Renal pelvis (tissue), 4 donors: ENCODE results near the gene FLOT1. TPM values are rescaled to one million over a fixed set of nuclear protein-coding genes. Genes with fewer than 3 reads are reported as not detected.
A peak's percentile ranks its signal among the peaks of the same experiment; 100 is the strongest.
"Not testable (repeated sequence)": the region's sequence is repeated elsewhere in the genome, so short reads cannot be mapped to it uniquely, and the experiment has no call there.

Experiments
- DNase-seq: peaks from one replicate; pipeline ENCODE4 v3.0.0-alpha.2; 2013
- polyA plus RNA-seq, 3 donors: library from polyadenylated mRNA; unstranded; fragments of 120-200 nt; gene quantifications; one replicate each; pipeline ENCODE4 v1.2.1, GENCODE V29; 2013; ENCODE audit not compliant: insufficient read length in 3 of 3

The FLOT1 gene
- polyA plus RNA-seq, 3 donors, result 138 to 144 (median 138) TPM

DNA sequence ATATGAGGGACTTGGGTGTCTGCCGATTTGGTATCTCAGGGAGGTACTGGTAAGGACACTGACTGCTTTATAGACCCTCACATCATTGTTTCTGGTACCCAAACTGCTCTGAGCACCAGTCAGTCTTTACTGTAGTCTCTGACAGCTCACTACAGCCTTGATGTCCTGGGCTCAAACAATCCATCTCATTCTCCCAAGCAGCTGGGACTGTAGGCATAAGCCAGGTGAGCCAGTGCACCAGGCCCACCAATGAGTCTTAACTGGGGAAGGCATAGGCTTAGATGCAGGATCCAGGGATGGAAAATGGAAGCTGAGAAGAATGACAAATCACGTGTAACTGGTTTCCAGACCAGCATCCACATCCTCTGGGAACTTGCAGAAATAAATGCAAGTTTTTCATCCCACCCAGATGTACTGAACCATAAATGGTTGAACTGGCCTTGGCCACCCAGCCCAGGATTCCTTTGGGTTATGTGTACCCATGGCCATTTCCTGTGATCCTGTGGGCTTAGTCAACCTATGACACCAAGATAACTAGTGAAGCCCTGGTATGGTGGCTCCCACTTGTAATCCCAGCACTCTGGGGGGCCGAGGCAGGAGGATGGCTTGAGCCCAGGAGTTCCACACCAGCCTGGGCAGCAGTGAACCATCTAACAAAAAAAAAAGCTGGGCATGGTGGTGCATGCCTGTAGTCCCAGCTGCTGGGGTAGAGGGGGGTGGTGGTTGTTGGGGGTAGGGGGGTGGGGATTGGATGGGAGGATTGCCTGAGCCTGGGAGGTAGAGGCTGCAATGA lies 16.6 kb downstream of the FLOT1 start:
- no peak for DNase-seq

DNA sequence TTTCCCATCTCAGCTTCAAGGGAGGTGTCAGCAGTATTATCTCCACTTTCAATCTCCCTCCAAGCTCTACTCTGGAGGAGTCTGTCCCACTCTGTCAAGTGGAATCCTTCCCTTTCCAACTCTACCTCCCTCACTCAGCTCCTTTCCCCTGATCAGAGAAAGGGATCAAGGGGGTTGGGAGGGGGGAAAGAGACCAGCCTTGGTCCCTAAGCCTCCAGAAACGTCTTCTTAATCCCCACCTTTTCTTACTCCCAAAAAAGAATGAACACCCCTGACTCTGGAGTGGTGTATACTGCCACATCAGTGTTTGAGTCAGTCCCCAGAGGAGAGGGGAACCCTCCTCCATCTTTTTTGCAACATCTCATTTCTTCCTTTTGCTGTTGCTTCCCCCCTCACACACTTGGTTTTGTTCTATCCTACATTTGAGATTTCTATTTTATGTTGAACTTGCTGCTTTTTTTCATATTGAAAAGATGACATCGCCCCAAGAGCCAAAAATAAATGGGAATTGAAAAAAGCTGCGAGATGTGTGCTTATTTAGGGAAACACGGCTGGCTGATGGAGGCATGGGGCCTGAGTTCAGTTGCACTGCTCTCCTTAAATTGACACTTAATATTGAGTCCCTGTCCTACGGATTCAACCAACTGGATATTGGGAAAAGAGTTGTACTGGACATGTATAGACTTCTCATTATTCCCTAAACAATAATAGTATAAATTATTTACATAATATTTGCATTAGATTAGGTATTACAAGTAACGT lies 17.4 kb downstream of the FLOT1 start:
- no peak for DNase-seq

DNA sequence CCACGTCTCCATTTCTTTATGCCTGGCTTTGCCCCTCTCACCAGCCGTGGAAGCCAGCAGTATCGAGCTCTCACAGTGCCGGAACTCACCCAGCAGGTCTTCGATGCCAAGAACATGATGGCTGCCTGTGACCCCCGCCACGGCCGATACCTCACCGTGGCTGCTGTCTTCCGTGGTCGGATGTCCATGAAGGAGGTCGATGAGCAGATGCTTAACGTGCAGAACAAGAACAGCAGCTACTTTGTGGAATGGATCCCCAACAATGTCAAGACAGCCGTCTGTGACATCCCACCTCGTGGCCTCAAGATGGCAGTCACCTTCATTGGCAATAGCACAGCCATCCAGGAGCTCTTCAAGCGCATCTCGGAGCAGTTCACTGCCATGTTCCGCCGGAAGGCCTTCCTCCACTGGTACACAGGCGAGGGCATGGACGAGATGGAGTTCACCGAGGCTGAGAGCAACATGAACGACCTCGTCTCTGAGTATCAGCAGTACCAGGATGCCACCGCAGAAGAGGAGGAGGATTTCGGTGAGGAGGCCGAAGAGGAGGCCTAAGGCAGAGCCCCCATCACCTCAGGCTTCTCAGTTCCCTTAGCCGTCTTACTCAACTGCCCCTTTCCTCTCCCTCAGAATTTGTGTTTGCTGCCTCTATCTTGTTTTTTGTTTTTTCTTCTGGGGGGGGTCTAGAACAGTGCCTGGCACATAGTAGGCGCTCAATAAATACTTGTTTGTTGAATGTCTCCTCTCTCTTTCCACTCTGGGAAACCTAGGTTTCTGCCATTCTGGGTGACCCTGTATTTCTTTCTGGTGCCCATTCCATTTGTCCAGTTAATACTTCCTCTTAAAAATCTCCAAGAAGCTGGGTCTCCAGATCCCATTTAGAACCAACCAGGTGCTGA lies 18.4 kb downstream of the FLOT1 start:
- not testable (repeated sequence) for DNase-seq

DNA sequence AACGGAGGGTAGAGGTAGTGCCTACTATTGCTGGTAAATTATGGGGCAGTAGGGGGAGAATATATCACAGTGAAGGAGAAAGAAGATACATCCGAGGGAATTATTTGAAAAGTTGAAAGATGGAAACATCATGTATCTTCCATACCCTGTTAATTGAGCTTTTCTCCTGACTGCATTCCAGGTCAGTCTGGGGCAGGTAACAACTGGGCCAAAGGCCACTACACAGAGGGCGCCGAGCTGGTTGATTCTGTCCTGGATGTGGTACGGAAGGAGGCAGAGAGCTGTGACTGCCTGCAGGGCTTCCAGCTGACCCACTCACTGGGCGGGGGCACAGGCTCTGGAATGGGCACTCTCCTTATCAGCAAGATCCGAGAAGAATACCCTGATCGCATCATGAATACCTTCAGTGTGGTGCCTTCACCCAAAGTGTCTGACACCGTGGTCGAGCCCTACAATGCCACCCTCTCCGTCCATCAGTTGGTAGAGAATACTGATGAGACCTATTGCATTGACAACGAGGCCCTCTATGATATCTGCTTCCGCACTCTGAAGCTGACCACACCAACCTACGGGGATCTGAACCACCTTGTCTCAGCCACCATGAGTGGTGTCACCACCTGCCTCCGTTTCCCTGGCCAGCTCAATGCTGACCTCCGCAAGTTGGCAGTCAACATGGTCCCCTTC lies 19.2 kb downstream of the FLOT1 start:
- not testable (repeated sequence) for DNase-seq

DNA sequence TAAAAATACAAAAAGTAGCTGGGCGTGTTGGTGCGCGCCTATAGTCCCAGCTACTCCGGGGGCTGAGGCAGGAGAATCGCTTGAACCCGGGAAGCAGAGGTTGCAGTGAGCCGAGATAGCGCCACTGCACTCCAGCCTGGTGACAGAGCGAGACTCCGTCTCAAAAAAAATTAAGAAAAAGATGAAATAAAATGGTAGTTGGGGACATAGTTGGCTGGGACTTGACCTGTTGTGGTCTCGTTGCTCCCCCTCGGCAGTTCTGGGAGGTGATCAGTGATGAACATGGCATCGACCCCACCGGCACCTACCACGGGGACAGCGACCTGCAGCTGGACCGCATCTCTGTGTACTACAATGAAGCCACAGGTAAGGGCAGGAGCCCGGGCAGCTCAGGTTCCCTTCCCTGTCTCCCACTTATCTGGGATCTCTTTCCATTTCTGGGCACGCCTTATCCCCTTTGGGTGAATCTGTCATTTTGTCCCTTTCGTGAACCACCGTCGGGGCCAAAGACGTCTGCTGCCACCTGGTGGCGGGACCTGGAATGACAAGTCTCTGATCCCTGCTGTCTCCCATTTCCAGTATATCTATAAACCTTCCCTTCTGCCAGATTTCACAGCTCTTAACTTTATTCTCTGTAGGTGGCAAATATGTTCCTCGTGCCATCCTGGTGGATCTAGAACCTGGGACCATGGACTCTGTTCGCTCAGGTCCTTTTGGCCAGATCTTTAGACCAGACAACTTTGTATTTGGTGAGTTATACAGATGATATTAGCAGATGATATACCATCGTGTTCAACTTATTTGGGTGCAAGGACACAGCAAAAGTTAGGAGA lies 20.0 kb downstream of the FLOT1 start:
- peak; percentile 78 for DNase-seq

DNA sequence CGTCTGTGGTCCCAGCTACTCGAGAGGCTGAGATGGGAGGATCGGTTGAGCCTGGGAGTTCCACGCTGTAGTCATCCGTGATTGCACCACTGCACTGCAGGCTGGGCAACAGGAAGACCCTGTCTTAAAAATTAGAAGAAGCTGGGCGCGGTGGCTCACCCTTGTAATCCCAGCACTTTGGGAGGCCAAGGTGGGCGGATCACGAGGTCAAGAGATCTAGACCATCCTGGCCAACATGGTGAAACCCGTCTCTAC lies 20.5 kb downstream of the FLOT1 start:
- DNase-seq, result not testable (repeated sequence)

DNA sequence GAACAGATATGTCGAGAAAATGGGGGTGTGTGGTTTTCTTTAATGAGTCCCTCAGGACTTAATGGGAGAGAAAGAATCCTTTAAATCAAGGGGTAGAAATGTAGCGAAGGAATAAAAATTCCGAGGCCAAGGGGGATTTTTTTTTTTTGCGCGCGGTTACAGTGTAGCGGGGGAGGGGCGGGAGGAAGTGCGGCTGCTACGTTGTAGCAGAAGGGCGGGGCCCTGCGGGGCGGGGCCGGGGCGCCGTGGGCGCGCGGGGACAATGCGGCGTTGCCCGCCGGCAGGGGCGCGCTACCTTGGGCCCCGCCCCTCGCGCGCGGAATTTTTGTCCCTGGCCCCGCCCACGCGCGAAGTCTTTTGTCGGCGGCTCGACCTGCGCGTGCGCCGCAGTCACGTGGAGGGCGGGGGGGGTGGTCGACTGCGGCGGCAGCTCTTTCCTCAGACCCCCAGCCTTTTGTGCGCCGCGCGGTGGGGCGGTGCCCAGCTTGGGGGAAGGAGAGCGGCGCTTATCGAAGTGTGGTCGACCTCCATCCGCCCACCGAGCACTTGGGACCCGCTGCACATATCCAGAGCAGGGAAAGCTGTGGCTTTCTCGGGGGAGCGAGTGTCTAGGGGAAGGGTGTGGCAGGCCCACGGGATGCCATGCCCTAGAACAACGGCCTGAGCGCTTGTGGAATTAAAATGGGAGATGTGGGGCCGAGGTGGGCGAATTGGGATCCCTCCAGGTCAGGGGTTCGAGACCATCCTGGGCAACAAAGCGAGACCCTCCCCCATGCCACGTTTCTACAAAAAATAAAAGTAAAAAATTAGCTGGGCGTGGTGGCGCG lies 21.1 kb downstream of the FLOT1 start:
- DNase-seq, result peak; percentile 93

DNA sequence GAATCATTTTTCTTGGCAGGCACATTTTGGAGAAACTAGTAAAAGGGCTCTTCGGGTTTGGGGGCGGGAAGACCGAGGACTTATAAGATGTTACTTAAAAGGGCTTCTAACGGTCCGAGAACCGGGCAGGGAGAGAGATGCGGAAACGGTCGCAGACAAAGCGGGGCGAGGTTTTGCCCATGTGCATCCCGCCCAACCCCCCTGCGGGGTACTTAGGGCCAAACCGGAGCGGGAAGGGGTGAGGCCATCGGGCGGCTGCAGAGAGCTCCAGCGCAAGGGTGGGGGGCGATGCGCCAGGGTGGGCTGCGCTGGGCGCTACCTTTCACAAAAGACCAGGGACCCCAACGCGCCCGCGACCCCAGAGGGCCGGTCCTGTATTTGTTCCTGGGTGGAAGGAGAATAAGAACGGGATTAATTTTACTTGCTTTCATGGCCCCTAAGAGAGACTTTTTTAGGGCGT lies 21.7 kb downstream of the FLOT1 start:
- DNase-seq, result no peak

DNA sequence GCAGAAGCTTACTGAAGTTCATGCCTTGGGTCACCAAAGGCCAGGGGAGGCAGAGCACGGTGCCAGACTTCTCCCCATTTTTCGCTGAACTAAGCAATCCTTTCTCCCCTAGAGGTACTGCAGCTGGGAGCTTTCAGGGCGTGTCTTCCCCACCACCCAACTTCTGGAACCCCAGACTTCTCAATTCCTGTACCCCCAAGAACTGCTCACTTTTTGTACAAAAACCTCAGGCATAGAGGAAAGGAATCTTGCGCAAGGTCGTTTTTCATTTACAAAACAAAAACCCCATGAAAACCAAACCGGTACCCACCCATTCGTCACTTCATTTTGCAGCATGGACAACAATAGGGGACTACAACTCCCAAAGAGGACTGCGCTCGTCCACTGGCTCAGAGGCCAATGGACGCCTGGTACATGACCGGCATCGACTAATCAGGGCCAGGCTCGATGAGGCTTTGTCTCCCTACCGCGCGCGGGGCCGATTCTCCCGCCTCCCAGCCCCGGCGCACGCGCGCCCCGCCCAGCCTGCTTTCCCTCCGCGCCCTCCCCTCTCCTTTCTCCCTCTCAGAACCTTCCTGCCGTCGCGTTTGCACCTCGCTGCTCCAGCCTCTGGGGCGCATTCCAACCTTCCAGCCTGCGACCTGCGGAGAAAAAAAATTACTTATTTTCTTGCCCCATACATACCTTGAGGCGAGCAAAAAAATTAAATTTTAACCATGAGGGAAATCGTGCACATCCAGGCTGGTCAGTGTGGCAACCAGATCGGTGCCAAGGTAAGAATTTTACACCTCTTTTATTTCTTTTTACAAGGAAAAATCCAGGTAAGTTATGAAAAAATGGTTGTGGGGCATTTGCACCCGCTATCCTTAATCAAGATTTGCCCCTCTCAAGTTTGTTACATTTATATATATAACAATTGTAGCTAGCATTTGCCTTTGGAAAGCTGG lies 22.4 kb downstream of the FLOT1 start, which contains the start of gene TUBB:
Gene TUBB, plus strand, starts transcription at position 562 of the 947 bp plus-strand sequence. Its CDS starts 155 bp downstream, at position 717.
- peak; percentile 98 for DNase-seq

DNA sequence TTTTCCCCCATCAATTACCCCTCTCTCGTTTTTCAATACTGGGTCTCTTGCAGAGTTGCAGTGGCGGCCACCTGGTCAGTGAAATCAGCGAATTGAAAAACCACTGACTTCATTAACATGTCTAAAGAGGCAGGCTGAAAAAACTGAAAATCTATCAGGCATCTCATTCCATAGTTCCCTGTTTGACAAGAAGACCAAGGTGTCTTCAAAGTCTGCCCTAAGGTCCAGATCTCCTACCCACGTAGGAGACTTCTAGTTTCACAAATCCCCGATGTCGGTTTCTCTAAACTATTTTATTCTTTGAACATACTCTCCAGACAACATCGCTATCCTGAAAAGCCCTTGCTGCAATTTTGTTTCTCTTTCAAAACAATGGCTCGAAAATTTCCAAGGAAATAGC lies 23.1 kb downstream of the FLOT1 start:
- DNase-seq, result no peak

DNA sequence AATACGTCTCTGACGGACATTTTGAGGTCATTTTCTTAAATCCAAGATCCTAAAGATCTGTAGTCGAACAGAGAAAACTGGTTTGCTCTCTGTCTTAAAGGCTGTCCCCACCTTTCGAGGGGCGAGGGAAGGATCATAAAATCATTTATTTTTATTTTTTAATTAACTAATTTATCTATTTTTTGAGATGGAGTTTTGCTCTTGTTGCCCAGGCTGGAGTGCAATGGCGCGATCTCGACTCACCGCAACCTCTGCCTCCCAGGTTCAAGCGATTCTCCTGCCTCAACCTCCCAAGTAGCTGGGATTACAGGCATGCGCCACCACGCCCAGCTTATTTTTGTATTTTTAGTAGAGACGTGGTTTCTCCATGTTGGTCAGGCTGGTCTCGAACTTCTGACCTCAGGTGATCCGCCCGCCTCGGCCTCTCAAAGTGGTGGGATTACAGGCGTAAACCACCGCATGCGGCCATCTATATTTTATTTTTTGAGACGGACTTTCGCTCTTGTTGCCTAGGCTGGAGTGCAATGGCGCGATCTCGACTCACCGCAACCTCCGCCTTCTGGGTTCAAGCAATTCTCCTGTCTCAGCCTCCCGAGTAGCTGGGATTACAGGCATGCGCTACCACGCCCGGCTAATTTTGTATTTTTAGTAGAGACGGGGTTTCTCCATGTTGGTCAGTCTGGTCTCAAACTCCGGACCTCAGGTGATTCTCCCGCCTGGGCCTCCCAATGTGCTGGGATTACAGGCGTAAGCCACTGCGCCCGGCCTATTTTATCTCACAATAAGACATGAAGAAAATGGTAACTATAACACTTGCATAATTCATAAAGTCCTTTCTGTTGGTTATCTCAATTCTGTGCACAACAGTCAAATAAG lies 24.4 kb downstream of the FLOT1 start:
- not testable (repeated sequence) for DNase-seq

DNA sequence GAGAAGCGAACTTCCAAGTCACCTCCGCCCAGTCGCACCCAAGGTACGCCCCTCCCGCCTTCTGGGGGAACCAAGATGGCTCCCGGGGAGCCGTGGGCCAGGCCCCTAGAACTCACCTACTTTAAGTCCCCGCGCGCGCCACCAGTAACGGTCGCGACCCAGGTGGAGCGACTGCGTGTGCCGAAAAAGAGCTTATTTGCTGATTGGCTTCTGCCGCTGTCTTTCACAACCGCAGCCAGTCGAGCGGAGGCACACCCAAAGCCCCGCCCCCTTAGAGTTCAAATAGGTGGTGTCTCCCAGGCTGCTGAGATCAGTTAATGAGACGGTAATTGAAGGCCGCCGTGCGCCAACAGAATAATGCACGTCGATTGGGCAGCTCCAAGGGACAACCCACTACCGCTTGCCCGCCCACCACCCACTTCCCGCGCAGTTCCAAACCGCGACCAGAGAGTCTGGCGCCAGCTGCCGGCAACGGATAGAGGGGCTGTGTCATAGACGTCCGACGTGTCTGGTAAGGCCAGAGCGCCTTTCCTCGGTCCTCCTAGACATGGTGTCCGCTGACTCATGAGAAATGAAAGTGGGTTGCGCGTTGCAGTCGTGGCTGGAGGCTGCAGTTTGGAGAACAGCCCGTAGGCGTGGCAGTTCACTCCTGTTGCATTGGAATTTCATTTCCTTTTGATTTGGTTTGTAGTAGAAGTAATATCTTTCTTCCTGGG lies 25.2 kb downstream of the FLOT1 start, which contains the start of gene MDC1:
Gene MDC1, minus strand, starts transcription at position 153 of the 716 bp plus-strand sequence. CDS start 2,106 bp downstream, outside the sequence.
- peak; percentile 100 for DNase-seq

DNA sequence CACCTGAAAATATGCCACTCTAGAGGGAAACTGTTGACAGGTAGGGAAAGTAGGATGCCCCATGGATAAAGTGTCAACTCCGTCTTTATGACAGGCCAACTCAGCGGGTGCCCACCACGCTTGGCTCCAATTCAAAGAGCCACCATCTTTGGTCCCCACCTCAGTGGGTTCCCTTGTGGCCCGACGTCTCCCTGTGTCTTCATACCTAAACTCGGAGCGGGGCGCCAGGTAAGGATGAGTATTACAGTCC lies 25.7 kb downstream of the FLOT1 start:
- DNase-seq, result no peak

DNA sequence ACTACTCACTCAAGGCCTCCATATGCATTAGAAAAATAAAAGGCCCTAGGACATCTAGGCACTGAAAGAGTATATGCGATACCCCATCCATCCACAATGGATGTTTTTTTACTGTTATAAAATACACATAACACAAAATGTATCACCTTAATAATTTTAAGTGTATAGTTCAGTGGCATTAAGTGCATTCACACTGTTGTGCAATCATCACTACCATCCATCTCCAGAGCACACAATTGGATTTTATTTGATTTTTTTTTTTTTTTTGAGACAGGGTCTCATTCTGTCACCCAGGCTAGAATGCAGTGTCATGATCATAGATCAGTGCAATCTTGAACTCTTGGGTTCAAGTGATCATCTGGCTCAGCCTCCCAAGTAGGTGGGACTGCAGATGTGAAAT lies 28.2 kb downstream of the FLOT1 start:
- no peak for DNase-seq

DNA sequence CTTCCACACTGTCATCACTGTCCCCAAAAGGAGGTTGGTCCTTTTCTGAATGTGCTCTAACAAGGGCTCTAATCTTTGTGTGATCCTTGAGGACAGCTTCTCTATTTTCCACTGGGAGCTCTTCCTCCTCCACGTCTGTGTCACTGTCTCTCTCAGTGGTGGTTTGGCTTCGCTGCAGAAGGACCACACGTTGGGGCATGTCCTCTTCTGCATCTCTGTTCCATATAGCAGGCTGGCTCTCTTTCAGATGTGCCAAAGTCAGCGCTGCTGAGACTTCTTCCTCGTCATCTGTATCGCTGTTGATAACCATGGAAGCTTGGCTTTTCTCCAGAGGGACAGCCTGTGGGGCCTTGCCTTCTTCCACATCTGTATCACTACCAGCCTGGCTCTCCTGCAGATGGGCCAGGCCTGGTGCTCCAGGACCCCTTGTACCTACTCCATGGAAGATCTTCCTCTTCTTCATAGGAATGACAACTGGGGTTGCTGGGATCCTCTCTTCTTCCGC lies 30.0 kb downstream of the FLOT1 start:
- DNase-seq, result no peak

DNA sequence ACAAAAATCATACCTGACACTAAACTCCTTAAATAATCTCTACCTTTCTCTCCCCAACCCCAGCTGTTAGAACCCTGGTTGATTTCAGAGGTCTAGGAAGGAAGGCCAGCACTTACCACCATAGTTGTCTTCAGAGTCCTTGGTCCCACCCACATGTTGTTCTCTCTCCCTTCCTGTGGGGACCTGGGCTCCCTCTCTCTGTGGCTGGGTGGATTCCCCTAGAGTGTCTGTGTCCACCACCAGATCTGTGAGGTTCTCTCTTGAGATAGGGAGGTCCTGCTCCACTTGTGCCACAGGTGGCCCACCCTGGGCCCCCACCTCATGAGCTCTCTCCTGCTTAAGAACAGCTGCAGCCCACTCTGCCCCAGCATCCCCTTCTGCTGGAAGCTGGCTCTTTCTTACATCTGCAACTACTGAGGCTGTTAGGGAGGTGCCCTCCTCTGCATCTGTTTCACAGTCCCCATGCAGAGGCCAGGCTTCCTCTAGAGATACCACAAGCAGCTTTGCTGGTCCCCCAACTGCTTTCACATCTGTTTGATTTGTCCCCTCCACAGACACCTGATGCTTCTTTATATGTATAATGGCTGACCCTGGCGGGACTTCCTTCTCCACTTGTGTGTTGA lies 30.6 kb downstream of the FLOT1 start:
- DNase-seq, result no peak
